ENCODE results near the gene PAFAH1B2.

DNA sequence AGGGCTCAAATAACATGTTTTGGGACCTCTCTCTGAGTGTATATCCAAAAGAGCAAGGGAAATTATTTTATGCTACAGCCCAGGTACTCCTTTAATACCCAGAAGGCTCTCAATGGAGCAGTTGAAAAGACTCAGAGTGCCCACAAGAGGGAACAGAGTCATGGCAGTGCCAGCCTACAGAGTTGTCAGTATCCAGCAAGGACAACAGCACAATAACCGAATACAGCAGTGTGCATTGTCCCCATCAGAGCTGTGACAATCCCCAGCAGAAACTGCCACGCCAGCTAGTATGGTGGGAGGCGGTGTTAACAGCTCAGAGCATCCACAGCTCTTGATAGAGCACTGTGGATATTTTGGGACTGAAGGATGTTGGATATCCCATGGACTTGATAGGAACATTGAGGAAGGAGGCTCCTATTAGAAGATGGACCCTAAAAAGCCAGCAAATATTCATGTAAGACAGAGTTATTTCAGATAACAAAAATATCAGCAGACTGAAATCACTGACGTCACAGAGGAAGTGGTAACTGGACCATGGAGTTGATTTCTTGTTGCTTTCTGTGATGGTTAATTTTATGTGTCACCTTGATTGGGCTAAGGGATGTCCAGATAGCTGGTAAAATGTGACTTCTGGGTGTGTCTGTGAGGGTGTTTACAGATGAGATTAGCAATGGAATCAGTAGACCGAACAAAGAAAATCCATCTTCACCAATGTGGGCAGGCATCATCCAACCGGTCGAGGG, 17.7 kb upstream of the PAFAH1B2 start:
- TF ChIP-seq, protein P1, sequence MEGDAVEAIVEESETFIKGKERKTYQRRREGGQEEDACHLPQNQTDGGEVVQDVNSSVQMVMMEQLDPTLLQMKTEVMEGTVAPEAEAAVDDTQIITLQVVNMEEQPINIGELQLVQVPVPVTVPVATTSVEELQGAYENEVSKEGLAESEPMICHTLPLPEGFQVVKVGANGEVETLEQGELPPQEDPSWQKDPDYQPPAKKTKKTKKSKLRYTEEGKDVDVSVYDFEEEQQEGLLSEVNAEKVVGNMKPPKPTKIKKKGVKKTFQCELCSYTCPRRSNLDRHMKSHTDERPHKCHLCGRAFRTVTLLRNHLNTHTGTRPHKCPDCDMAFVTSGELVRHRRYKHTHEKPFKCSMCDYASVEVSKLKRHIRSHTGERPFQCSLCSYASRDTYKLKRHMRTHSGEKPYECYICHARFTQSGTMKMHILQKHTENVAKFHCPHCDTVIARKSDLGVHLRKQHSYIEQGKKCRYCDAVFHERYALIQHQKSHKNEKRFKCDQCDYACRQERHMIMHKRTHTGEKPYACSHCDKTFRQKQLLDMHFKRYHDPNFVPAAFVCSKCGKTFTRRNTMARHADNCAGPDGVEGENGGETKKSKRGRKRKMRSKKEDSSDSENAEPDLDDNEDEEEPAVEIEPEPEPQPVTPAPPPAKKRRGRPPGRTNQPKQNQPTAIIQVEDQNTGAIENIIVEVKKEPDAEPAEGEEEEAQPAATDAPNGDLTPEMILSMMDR (IDR thresholded peaks at IDR 0.05), result no peak
- no peak for TF ChIP-seq POLR2A (IDR thresholded peaks at IDR 0.05)

Data from esophagus squamous epithelium (tissue), 4 donors.